HepG2 (cell line): Measurements from ENCODE around the gene FBXW12. TPM values are rescaled to one million over a fixed set of nuclear protein-coding genes. Genes with fewer than 3 reads are reported as not detected.

ENCODE experiments used
- ATAC-seq: fragments of 200-7000 bp; cut with Tn5 transposase; 3 replicates; pipeline ENCODE4 v1.9.1; 2020; ENCODE audit warnings: mild to moderate bottlenecking, moderate library complexity
- BruUV-seq: library from RNA; stranded (reverse); fragments of 400-500 nt; replicated peaks from 2 replicates; lab custom pipeline; 2021; lab: Mats Ljungman, UMichigan
- CTCF ChIA-PET: fragments of 300-600 bp; formaldehyde crosslinking; extraction: SDS; loops from one replicate; lab custom pipeline; 2021; ENCODE audit warnings: low total read pairs, inconsistent platforms, low intra/inter-chr PET ratio; lab: Yijun Ruan, JAX
- POLR2A ChIA-PET: fragments of 350-600 bp; sonication (Branson Sonifier 250); formaldehyde crosslinking; loops from one replicate; lab custom pipeline; 2020; ENCODE audit warnings: antibody characterized with exemption, inconsistent platforms; lab: Yijun Ruan, JAX
- DNase-seq: peaks from one replicate; pipeline ENCODE4 v3.0.0-alpha.2; 2015; ENCODE audit warnings: low spot score
- FAIRE-seq: peaks from 3 replicates; lab custom pipeline; 2011; peaks lifted over from hg19 to GRCh38; lab: Jason Lieb, UNC
- H2AFZ ChIP-seq: one replicate; pipeline ENCODE4 v1.6.1; 2011; ENCODE audit warnings: low read length, inconsistent platforms
- H3K27ac ChIP-seq: fragments of 300-600 bp; 3 replicates; pipeline ENCODE4 v1.8.0; 2011; ENCODE audit warnings: mixed run types, mild to moderate bottlenecking, mixed read lengths, low read length, inconsistent platforms; ENCODE audit not compliant: insufficient read depth; ENCODE audit errors: extremely low read length
- H3K27me3 ChIP-seq, 2 experiments: fragments of 200-600 bp in 1 of 2; 2 replicates in 1 of 2; 3 replicates in 1 of 2; pipeline versions ENCODE4 v1.6.0 to v1.8.0; 2011; ENCODE audit warnings: low read length in 2 of 2, mild to moderate bottlenecking in 2 of 2, moderate library complexity in 2 of 2, inconsistent platforms in 1 of 2; ENCODE audit not compliant: insufficient read depth in 2 of 2, control insufficient read depth in 1 of 2
- H3K36me3 ChIP-seq, 2 experiments: fragments of 200-600 bp in 1 of 2; replicated peaks in 1 of 2; 2 replicates in 1 of 2; 3 replicates in 1 of 2; pipeline versions ENCODE4 v1.5.1 to v1.8.0; 2011; ENCODE audit warnings: low read length in 2 of 2, inconsistent platforms in 1 of 2; ENCODE audit not compliant: insufficient read depth in 2 of 2, control insufficient read depth in 1 of 2
- H3K4me1 ChIP-seq: 2 replicates; pipeline ENCODE4 v1.5.1; 2012; ENCODE audit warnings: low read length, inconsistent platforms; ENCODE audit not compliant: insufficient read depth
- H3K4me2 ChIP-seq: 2 replicates; pipeline ENCODE4 v1.6.0; 2011; ENCODE audit warnings: low read depth, low read length, inconsistent platforms
- H3K4me3 ChIP-seq, 3 experiments: fragments of 200-600 bp in 1 of 3; sonication (generic), shearing (Covaris generic) in 1 of 3; replicated peaks in 1 of 3; 2 replicates each; pipeline ENCODE4 v1.5.1; 2011 to 2016; ENCODE audit warnings: low read length in 3 of 3, inconsistent platforms in 2 of 3, low read depth in 2 of 3, mild to moderate bottlenecking in 2 of 3, control low read depth in 1 of 3, mixed read lengths in 1 of 3; ENCODE audit not compliant: insufficient read depth in 1 of 3
- H3K79me2 ChIP-seq: one replicate; pipeline ENCODE4 v1.6.1; 2011; ENCODE audit warnings: low read length, inconsistent platforms; ENCODE audit not compliant: insufficient read depth
- H3K9ac ChIP-seq: 2 replicates; pipeline ENCODE4 v1.6.0; 2011; ENCODE audit warnings: mild to moderate bottlenecking, low read depth, low read length, inconsistent platforms; ENCODE audit not compliant: insufficient read depth
- H3K9me3 ChIP-seq: 2 replicates; pipeline ENCODE4 v1.5.1; 2012; ENCODE audit warnings: mild to moderate bottlenecking, low read length
- H4K20me1 ChIP-seq: 2 replicates; pipeline ENCODE4 v1.6.0; 2011; ENCODE audit warnings: inconsistent platforms, mild to moderate bottlenecking, low read length, moderate library complexity; ENCODE audit not compliant: insufficient read depth
- AHDC1 ChIP-seq: sonication (generic); formaldehyde crosslinking; IDR thresholded peaks from 2 replicates; pipeline ENCODE4 v1.5.1; 2020; ENCODE audit warnings: mild to moderate bottlenecking, missing genetic modification reagents, borderline replicate concordance
- DBP ChIP-seq: sonication (generic); formaldehyde crosslinking; IDR thresholded peaks from 2 replicates; pipeline ENCODE4 v1.4.0; 2020; ENCODE audit warnings: missing genetic modification reagents; ENCODE audit errors: not compliant biosample characterization
- E2F2 ChIP-seq: sonication (generic); formaldehyde crosslinking; IDR thresholded peaks from 2 replicates; pipeline ENCODE4 v1.4.0; 2020; ENCODE audit warnings: missing genetic modification reagents, borderline replicate concordance
- FLYWCH1 ChIP-seq: sonication (generic); formaldehyde crosslinking; IDR thresholded peaks from 2 replicates; pipeline ENCODE4 v1.8.1; 2023; ENCODE audit warnings: mild to moderate bottlenecking, missing genetic modification reagents
- FOSL2 ChIP-seq: sonication (generic); formaldehyde crosslinking; IDR thresholded peaks from 2 replicates; pipeline ENCODE4 v1.4.0; 2020; ENCODE audit warnings: missing genetic modification reagents
- FOXO4 ChIP-seq: sonication (generic); formaldehyde crosslinking; conservative IDR thresholded peaks from 2 replicates; pipeline ENCODE4 v1.8.1; 2023; ENCODE audit warnings: missing genetic modification reagents
- MTF2 ChIP-seq: sonication (generic); formaldehyde crosslinking; IDR thresholded peaks from 2 replicates; pipeline ENCODE4 v1.5.0; 2020; ENCODE audit warnings: missing genetic modification reagents, borderline replicate concordance
- NCOR1 ChIP-seq: fragments of 200-600 bp; sonication (generic); IDR thresholded peaks from 2 replicates; pipeline ENCODE4 v1.7.0; 2017; ENCODE audit warnings: antibody characterized with exemption, low read length, borderline replicate concordance
- RFX1 ChIP-seq: fragments of 450-650 bp; IDR thresholded peaks from 2 replicates; pipeline ENCODE4 v1.6.1; 2017
- SP5 ChIP-seq: IDR thresholded peaks from 2 replicates; pipeline ENCODE4 v1.6.1; 2016; ENCODE audit warnings: low read depth, borderline replicate concordance
- WIZ ChIP-seq: sonication (generic); formaldehyde crosslinking; IDR thresholded peaks from 2 replicates; pipeline ENCODE4 v1.5.1; 2020; ENCODE audit warnings: mild to moderate bottlenecking, missing genetic modification reagents
- ZMAT3 ChIP-seq: sonication (generic); formaldehyde crosslinking; conservative IDR thresholded peaks from 2 replicates; pipeline ENCODE4 v1.7.0; 2021; ENCODE audit warnings: missing genetic modification reagents
- ZNF275 ChIP-seq: sonication (generic); formaldehyde crosslinking; IDR thresholded peaks from 2 replicates; pipeline ENCODE4 v1.8.0; 2022; ENCODE audit warnings: missing genetic modification reagents, mild to moderate bottlenecking, inconsistent platforms, borderline replicate concordance
- ZNF501 ChIP-seq: sonication (generic); formaldehyde crosslinking; IDR thresholded peaks from 2 replicates; pipeline ENCODE4 v1.5.1; 2020; ENCODE audit warnings: mild to moderate bottlenecking, moderate library complexity, missing genetic modification reagents
- ZNF850 ChIP-seq: sonication (generic); formaldehyde crosslinking; conservative IDR thresholded peaks from 2 replicates; pipeline ENCODE4 v1.9.0; 2021; ENCODE audit warnings: mild to moderate bottlenecking, missing genetic modification reagents
- in situ Hi-C: cut with HindIII; loops from 2 replicates; pipeline ENCODE4 v1.10.0; 2017; ENCODE audit warnings: low pct_unique_long_range_greater_than_20kb; ENCODE audit not compliant: extremely low pct_ligation_motif_present
- intact Hi-C: fragments of 100-400 bp; cut with micrococcal nuclease; formaldehyde crosslinking; loops from one replicate; pipeline ENCODE4 v1.10.0; 2022; ENCODE audit not compliant: unreplicated experiment
- polyA plus RNA-seq, 8 experiments: library from polyadenylated mRNA; depleted of rRNA in 3 of 8; stranded (reverse) in 7 of 8; unstranded in 1 of 8; fragments of >200 nt; fragmentation: Illumina TruSeq in 4 of 8; extraction: Trizol in 4 of 8; gene quantifications; 2 replicates each; pipeline versions ENCODE4 v1.2.1 to v1.2.3, GENCODE V29; 2011 to 2016; ENCODE audit warnings: low read depth in 4 of 8, missing spikeins in 1 of 8, mixed read lengths in 1 of 8; ENCODE audit not compliant: insufficient read depth in 1 of 8
- total RNA-seq, 5 experiments: library from RNA; depleted of rRNA; stranded (reverse); fragments of >200 nt; fragmentation: Illumina TruSeq; extraction: Trizol; gene quantifications; 2 replicates each; pipeline ENCODE4 v1.2.3, GENCODE V29; 2016; ENCODE audit warnings: low read depth in 1 of 5

The FBXW12 gene
- total and polyA plus RNA-seq, 2 of the 13 experiments (the other 11 are each of a cell fraction or from before 2014, with no cell fraction given) = not detected

- Histone ChIP-seq H3K4me3 (no peak overlapping the region), H4K20me1 (no peaks in the 10 kb centered on the region), H3K4me1 (no peaks in the 10 kb centered on the region), H3K27ac (no peak overlapping the region), H3K36me3 (no peaks in the 10 kb centered on the region), H3K4me2 (no peak overlapping the region), H2AFZ (no peak overlapping the region), H3K27me3 (peaks cover 1 to 22% of the 10 kb centered on the region in 2 experiments; a peak in 2 of 5 replicates), H3K9me3 (no peaks in the 10 kb centered on the region), H3K79me2 (no peaks in the 10 kb centered on the region), H3K9ac (no peak overlapping the region)
- in situ Hi-C loops (no loop called here), intact Hi-C loops (no loop called here)
- ChIA-PET POLR2A (no interaction called here), CTCF (no interaction called here)
- ATAC-seq = peak; percentile 45; the same call in 2 of the 3 replicates
- DNase-seq = no peak
- BruUV-seq = no TSS peak
- no peak for FAIRE-seq
- TF ChIP-seq ZMAT3 (CRISPR knock-in tag) (no peak), FOXO4 (no peak), FOSL2 (no peak), E2F2 (CRISPR knock-in tag) (no peak), SP5 (CRISPR knock-in tag) (no peak), MTF2 (no peak), ZNF501 (CRISPR knock-in tag) (no peak), ZNF275 (CRISPR knock-in tag) (no peak), FLYWCH1 (CRISPR knock-in tag) (no peak), WIZ (CRISPR knock-in tag) (no peak), DBP (CRISPR knock-in tag) (no peak), AHDC1 (CRISPR knock-in tag) (no peak), ZNF850 (CRISPR knock-in tag) (no peak), NCOR1 (no peak), RFX1 (no peak)
Observed at GRCh38 chr3:48367201-48367600, 4.8 kb upstream of the FBXW12 start.
